A549 (cell line): ENCODE measurements around the gene LATS2. TPM values are rescaled to one million over a fixed set of nuclear protein-coding genes. Genes with fewer than 3 reads are reported as not detected.

ENCODE experiments used
- ATAC-seq, 2 experiments: fragments of 200-7000 bp in 1 of 2; fragments of >200 bp in 1 of 2; cut with Nextera tagmentation in 1 of 2; cut with Tn5 transposase in 1 of 2; 3 replicates each; pipeline versions ENCODE4 v1.8.0 to v1.9.1; 2018 to 2020; ENCODE audit warnings: mild to moderate bottlenecking in 1 of 2, moderate library complexity in 1 of 2
- CTCF ChIA-PET: fragments of 300-600 bp; sonication (Branson Sonifier 250); formaldehyde crosslinking; extraction: SDS; loops from one replicate; lab custom pipeline; 2021; ENCODE audit warnings: antibody characterized with exemption, inconsistent platforms; lab: Yijun Ruan, JAX
- POLR2A ChIA-PET: fragments of 350-600 bp; formaldehyde crosslinking; extraction: SDS; loops from one replicate; lab custom pipeline; 2021; ENCODE audit warnings: antibody characterized with exemption, inconsistent platforms; lab: Yijun Ruan, JAX
- DNase-seq, 2 experiments: peaks; one replicate each; pipeline versions ENCODE4 v3.0.0 to v3.0.0-alpha.2; 2011 to 2016; ENCODE audit warnings: low read depth in 1 of 2, low spot score in 1 of 2
- FAIRE-seq: peaks from 2 replicates; lab custom pipeline; 2011; peaks lifted over from hg19 to GRCh38; lab: Jason Lieb, UNC
- H3K27ac ChIP-seq, 2 experiments: fragments of >200 bp; sonication (Bioruptor Twin); formaldehyde crosslinking; 3 replicates each; pipeline ENCODE4 v1.5.1; 2016 to 2017
- H3K4me1 ChIP-seq: fragments of >200 bp; sonication (Bioruptor Twin); formaldehyde crosslinking; 3 replicates; pipeline ENCODE4 v1.6.1; 2016
- H3K4me2 ChIP-seq: fragments of >200 bp; sonication (Bioruptor Twin); formaldehyde crosslinking; 3 replicates; pipeline ENCODE4 v1.6.1; 2016
- H3K4me3 ChIP-seq: fragments of >200 bp; sonication (Bioruptor Twin); formaldehyde crosslinking; 3 replicates; pipeline ENCODE4 v1.5.1; 2016
- H3K9me3 ChIP-seq: fragments of >200 bp; sonication (Bioruptor Twin); formaldehyde crosslinking; 3 replicates; pipeline ENCODE4 v1.6.1; 2016
- BHLHE40 ChIP-seq: IDR thresholded peaks from 2 replicates; pipeline ENCODE4 v1.6.1; 2012; ENCODE audit warnings: low read depth, low read length, inconsistent platforms
- CBX2 ChIP-seq: fragments of 200-600 bp; sonication (generic); IDR thresholded peaks from 2 replicates; pipeline ENCODE4 v1.6.1; 2016; ENCODE audit warnings: low read depth, mild to moderate bottlenecking, borderline replicate concordance
- CBX8 ChIP-seq: fragments of 200-600 bp; sonication (generic); IDR thresholded peaks from 2 replicates; pipeline ENCODE4 v1.6.1; 2016
- CHD2 ChIP-seq: fragments of 150-350 bp; IDR thresholded peaks from 2 replicates; pipeline ENCODE4 v1.6.1; 2014; ENCODE audit warnings: low read length; ENCODE audit not compliant: partially characterized antibody
- EP300 ChIP-seq, 2 experiments: fragments of >200 bp; sonication (Bioruptor Twin); formaldehyde crosslinking; IDR thresholded peaks; 2 replicates in 1 of 2; 3 replicates in 1 of 2; pipeline ENCODE4 v1.6.1; 2016 to 2017
- GATA3 ChIP-seq: IDR thresholded peaks from 2 replicates; pipeline ENCODE4 v1.6.1; 2012; ENCODE audit warnings: borderline replicate concordance
- HOXB5 ChIP-seq: fragments of 250-450 bp; sonication (Bioruptor Pico); IDR thresholded peaks from 2 replicates; pipeline ENCODE4 v1.5.0; 2020; ENCODE audit warnings: mild to moderate bottlenecking, moderate library complexity
- KDM5A ChIP-seq: fragments of 200-600 bp; sonication (generic); IDR thresholded peaks from 2 replicates; pipeline ENCODE4 v1.6.1; 2016; ENCODE audit warnings: antibody characterized with exemption, mild to moderate bottlenecking
- MYC ChIP-seq: IDR thresholded peaks from 2 replicates; pipeline ENCODE4 v1.6.1; 2012; ENCODE audit warnings: mild to moderate bottlenecking, inconsistent platforms, low read length, improper control_type of control experiment, borderline replicate concordance
- NR3C1 ChIP-seq: fragments of >200 bp; sonication (Bioruptor Twin); formaldehyde crosslinking; IDR thresholded peaks from 3 replicates; pipeline ENCODE4 v1.6.1; 2017
- PHF8 ChIP-seq: fragments of 200-600 bp; sonication (generic); IDR thresholded peaks from 2 replicates; pipeline ENCODE4 v1.6.1; 2016; ENCODE audit warnings: low read depth, mild to moderate bottlenecking, antibody characterized with exemption, moderate library complexity, borderline replicate concordance
- POLR2A ChIP-seq: IDR thresholded peaks from 2 replicates; pipeline ENCODE4 v1.6.1; 2012; ENCODE audit warnings: mild to moderate bottlenecking, low read length
- RARB ChIP-seq: fragments of 250-450 bp; sonication (Bioruptor Pico); IDR thresholded peaks from 2 replicates; pipeline ENCODE4 v1.8.0; 2021; ENCODE audit warnings: mild to moderate bottlenecking, moderate library complexity
- RCOR1 ChIP-seq: fragments of 150-350 bp; IDR thresholded peaks from 2 replicates; pipeline ENCODE4 v1.6.1; 2014; ENCODE audit warnings: antibody characterized with exemption, low read length, low read depth
- SMC3 ChIP-seq: fragments of >200 bp; sonication (Bioruptor Twin); formaldehyde crosslinking; IDR thresholded peaks from 3 replicates; pipeline ENCODE4 v1.6.1; 2018; ENCODE audit warnings: inconsistent platforms
- TP53 ChIP-seq: fragments of 250-450 bp; sonication (Bioruptor Pico); IDR thresholded peaks from 2 replicates; pipeline ENCODE4 v1.5.0; 2021; ENCODE audit warnings: mild to moderate bottlenecking, moderate library complexity
- ZC3H11A ChIP-seq: fragments of 450-650 bp; IDR thresholded peaks from 2 replicates; pipeline ENCODE4 v1.6.1; 2014; ENCODE audit warnings: antibody characterized with exemption, mild to moderate bottlenecking
- ZSCAN20 ChIP-seq: fragments of 250-450 bp; sonication (Bioruptor Pico); IDR thresholded peaks from 2 replicates; pipeline ENCODE4 v1.8.0; 2022; ENCODE audit warnings: mild to moderate bottlenecking, moderate library complexity
- WGBS: methylation state at CpG from one replicate; pipeline ENCODE4 v1.1.6; 2017; ENCODE audit errors: missing lambda C conversion rate; 5-methylcytosine and 5-hydroxymethylcytosine counted together
- polyA plus RNA-seq, 4 experiments: library from polyadenylated mRNA; depleted of rRNA in 3 of 4; stranded (reverse); fragments of >200 nt; fragmentation: RNase III in 1 of 4; extraction: RNeasy Plus Mini Kit Qiagen cat#74134 plus additional on column Dnase treatment in 1 of 4; gene quantifications; 2 replicates in 3 of 4; 3 replicates in 1 of 4; pipeline ENCODE4 v1.2.3, GENCODE V29; 2011 to 2017
- TF ChIP-seq, protein P1 (sequence below): IDR thresholded peaks from 2 replicates; pipeline ENCODE4 v1.6.1; 2012
- TF ChIP-seq, protein P2 (sequence below): fragments of 200-600 bp; sonication (generic); IDR thresholded peaks from 2 replicates; pipeline ENCODE4 v1.6.1; 2016; ENCODE audit warnings: antibody characterized with exemption, mild to moderate bottlenecking, moderate library complexity
- TF ChIP-seq, protein P3 (sequence below): fragments of 250-450 bp; sonication (Bioruptor Pico); IDR thresholded peaks from 2 replicates; pipeline ENCODE4 v1.5.0; 2020; ENCODE audit warnings: low read depth, mild to moderate bottlenecking, moderate library complexity
- TF ChIP-seq, protein P4 (sequence below): fragments of 450-650 bp; IDR thresholded peaks from 2 replicates; pipeline ENCODE4 v1.6.1; 2014; ENCODE audit warnings: antibody characterized with exemption

The LATS2 gene
- polyA plus RNA-seq, 2 of the 4 experiments (the other 2 are of a cell fraction): 7.8 to 7.9 TPM

DNA sequence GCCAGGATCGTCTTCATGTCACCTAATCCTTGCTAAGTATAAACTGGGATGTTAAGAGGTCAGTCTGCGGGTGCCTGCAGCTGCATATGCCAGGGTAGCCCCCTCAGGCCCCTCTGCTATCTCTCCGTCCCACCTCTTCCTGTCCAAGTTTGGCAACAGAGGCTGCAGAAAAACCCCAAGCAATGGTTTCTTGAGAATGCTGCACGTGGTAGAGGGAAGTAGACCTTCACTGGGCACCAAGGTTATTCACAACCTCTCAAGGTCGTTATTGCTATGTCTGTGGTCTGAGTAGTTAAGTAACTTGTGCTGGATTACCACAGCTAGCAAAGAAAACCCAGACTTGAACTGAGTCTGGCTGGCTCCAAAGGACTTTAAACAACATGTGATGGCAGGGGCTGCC lies 81.0 kb downstream of the LATS2 start:
- ATAC-seq (no peak), DNase-seq (no peak), FAIRE-seq (no peak)
- Histone ChIP-seq H3K4me2 (no peak overlapping the region), H3K4me3 (no peak overlapping the region), H3K27ac (no peak overlapping the region), H3K4me1 (no peaks in the 10 kb centered on the region), H3K9me3 (no peaks in the 10 kb centered on the region)
- ChIA-PET POLR2A (no interaction called here), CTCF (no interaction called here)
- no peak for TF ChIP-seq RARB (CRISPR knock-in tag)
- TF ChIP-seq KDM5A: no peak
- TF ChIP-seq MYC: no peak
- TF ChIP-seq ZSCAN20 (CRISPR knock-in tag): no peak
- TF ChIP-seq, protein P1, sequence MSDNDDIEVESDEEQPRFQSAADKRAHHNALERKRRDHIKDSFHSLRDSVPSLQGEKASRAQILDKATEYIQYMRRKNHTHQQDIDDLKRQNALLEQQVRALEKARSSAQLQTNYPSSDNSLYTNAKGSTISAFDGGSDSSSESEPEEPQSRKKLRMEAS: no peak
- WGBS: 91% methylated on average over 5 of the region's 5 CpGs

DNA sequence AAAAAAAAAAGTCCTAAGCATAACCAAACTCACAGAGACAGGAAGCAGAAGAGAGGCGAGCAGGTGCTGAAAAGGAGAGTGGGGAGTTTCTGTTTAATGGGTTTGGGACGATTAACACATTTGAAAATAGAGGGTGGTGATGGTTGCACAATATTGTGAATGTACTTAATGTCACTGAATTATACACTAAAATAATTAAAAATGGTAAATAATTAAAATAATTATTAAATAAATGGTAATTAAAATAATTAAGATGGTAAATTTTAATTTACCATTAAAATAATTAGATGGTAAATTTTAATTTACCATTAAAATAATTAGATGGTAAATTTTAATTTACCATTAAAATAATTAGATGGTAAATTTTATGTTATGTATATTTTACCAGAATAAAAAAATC lies 84.0 kb downstream of the LATS2 start:
- WGBS: 90% methylated on average over 2 of the region's 2 CpGs
- no peak for ATAC-seq
- DNase-seq: no peak
- Histone ChIP-seq H3K4me3 (no peak overlapping the region), H3K4me2 (no peak overlapping the region), H3K4me1 (no peaks in the 10 kb centered on the region), H3K9me3 (no peaks in the 10 kb centered on the region), H3K27ac (no peak overlapping the region)
- ChIA-PET CTCF (no interaction called here), POLR2A (no interaction called here)
- no peak for FAIRE-seq
- TF ChIP-seq CBX8 (no peak), GATA3 (no peak), CBX2 (no peak), NR3C1 (no peak), EP300 (IDR thresholded peaks at IDR 0.05) (no peak), HOXB5 (CRISPR knock-in tag) (no peak), RCOR1 (no peak), POLR2A (no peak), CHD2 (no peak), KDM5A (no peak), PHF8 (no peak), SMC3 (no peak), TP53 (CRISPR knock-in tag) (no peak), ZC3H11A (no peak), RARB (CRISPR knock-in tag) (no peak), BHLHE40 (no peak)
- TF ChIP-seq, protein P2, sequence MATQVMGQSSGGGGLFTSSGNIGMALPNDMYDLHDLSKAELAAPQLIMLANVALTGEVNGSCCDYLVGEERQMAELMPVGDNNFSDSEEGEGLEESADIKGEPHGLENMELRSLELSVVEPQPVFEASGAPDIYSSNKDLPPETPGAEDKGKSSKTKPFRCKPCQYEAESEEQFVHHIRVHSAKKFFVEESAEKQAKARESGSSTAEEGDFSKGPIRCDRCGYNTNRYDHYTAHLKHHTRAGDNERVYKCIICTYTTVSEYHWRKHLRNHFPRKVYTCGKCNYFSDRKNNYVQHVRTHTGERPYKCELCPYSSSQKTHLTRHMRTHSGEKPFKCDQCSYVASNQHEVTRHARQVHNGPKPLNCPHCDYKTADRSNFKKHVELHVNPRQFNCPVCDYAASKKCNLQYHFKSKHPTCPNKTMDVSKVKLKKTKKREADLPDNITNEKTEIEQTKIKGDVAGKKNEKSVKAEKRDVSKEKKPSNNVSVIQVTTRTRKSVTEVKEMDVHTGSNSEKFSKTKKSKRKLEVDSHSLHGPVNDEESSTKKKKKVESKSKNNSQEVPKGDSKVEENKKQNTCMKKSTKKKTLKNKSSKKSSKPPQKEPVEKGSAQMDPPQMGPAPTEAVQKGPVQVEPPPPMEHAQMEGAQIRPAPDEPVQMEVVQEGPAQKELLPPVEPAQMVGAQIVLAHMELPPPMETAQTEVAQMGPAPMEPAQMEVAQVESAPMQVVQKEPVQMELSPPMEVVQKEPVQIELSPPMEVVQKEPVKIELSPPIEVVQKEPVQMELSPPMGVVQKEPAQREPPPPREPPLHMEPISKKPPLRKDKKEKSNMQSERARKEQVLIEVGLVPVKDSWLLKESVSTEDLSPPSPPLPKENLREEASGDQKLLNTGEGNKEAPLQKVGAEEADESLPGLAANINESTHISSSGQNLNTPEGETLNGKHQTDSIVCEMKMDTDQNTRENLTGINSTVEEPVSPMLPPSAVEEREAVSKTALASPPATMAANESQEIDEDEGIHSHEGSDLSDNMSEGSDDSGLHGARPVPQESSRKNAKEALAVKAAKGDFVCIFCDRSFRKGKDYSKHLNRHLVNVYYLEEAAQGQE: no peak
- TF ChIP-seq, protein P3, sequence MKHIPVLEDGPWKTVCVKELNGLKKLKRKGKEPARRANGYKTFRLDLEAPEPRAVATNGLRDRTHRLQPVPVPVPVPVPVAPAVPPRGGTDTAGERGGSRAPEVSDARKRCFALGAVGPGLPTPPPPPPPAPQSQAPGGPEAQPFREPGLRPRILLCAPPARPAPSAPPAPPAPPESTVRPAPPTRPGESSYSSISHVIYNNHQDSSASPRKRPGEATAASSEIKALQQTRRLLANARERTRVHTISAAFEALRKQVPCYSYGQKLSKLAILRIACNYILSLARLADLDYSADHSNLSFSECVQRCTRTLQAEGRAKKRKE (CRISPR knock-in tag): no peak
- TF ChIP-seq, protein P4, sequence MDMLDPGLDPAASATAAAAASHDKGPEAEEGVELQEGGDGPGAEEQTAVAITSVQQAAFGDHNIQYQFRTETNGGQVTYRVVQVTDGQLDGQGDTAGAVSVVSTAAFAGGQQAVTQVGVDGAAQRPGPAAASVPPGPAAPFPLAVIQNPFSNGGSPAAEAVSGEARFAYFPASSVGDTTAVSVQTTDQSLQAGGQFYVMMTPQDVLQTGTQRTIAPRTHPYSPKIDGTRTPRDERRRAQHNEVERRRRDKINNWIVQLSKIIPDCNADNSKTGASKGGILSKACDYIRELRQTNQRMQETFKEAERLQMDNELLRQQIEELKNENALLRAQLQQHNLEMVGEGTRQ: no peak
- TF ChIP-seq, protein P1: no peak
